Spleen (tissue), 7 donors: ENCODE results near the gene GOLT1A.

Source experiments
- POLR2A ChIP-seq, 3 donors: fragments of 450-650 bp; IDR thresholded peaks; one replicate each; pipeline ENCODE4 v1.5.1; 2017; ENCODE audit warnings: antibody characterized with exemption in 3 of 3, mild to moderate bottlenecking in 1 of 3
- POLR2AphosphoS5 ChIP-seq, 3 donors: sonication (generic); formaldehyde crosslinking; IDR thresholded peaks; one replicate each; pipeline ENCODE4 v1.5.1; 2017; ENCODE audit warnings: antibody characterized with exemption in 3 of 3
- TF ChIP-seq, protein P1 (sequence below), 11 experiments: fragments of 200-600 bp in 7 of 11; fragments of 450-650 bp in 4 of 11; sonication (generic) in 4 of 11; IDR thresholded peaks in 8 of 11; conservative IDR thresholded peaks in 3 of 11; 1 replicate in 7 of 11; 2 replicates in 4 of 11; pipeline versions ENCODE4 v1.4.0 to v1.8.0; 2016 to 2021; ENCODE audit warnings: antibody characterized with exemption in 11 of 11, inconsistent platforms in 4 of 11, mild to moderate bottlenecking in 1 of 11
- donor health status: DM: no; HTN: no; CAD: no; lungs with moderate emphysema.
- donor health status: DM: no; HTN: no; CAD: no.
- donor health status: DM: no; HTN: no; CAD: no.

GRCh38 chr1:204167730-204168129, 46.1 kb downstream of the GOLT1A start:
- no peak for TF ChIP-seq POLR2AphosphoS5 (IDR thresholded peaks at IDR 0.05)
- no peak for TF ChIP-seq POLR2A (IDR thresholded peaks at IDR 0.05)
- TF ChIP-seq, protein P1, sequence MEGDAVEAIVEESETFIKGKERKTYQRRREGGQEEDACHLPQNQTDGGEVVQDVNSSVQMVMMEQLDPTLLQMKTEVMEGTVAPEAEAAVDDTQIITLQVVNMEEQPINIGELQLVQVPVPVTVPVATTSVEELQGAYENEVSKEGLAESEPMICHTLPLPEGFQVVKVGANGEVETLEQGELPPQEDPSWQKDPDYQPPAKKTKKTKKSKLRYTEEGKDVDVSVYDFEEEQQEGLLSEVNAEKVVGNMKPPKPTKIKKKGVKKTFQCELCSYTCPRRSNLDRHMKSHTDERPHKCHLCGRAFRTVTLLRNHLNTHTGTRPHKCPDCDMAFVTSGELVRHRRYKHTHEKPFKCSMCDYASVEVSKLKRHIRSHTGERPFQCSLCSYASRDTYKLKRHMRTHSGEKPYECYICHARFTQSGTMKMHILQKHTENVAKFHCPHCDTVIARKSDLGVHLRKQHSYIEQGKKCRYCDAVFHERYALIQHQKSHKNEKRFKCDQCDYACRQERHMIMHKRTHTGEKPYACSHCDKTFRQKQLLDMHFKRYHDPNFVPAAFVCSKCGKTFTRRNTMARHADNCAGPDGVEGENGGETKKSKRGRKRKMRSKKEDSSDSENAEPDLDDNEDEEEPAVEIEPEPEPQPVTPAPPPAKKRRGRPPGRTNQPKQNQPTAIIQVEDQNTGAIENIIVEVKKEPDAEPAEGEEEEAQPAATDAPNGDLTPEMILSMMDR (IDR thresholded peaks at IDR 0.05 in 8 of 11, conservative IDR thresholded peaks at IDR 0.05 in 3 of 11): no peak
